ENCODE measurements around the gene ADISSP. TPM values are rescaled to one million over a fixed set of nuclear protein-coding genes. Genes with fewer than 3 reads are reported as not detected.
"Not testable (repeated sequence)": the region's sequence is repeated elsewhere in the genome, so short reads cannot be mapped to it uniquely, and the experiment has no call there.

ADISSP gene
- total RNA-seq, 1 donor from 2014 or later: 10.2 TPM

DNA sequence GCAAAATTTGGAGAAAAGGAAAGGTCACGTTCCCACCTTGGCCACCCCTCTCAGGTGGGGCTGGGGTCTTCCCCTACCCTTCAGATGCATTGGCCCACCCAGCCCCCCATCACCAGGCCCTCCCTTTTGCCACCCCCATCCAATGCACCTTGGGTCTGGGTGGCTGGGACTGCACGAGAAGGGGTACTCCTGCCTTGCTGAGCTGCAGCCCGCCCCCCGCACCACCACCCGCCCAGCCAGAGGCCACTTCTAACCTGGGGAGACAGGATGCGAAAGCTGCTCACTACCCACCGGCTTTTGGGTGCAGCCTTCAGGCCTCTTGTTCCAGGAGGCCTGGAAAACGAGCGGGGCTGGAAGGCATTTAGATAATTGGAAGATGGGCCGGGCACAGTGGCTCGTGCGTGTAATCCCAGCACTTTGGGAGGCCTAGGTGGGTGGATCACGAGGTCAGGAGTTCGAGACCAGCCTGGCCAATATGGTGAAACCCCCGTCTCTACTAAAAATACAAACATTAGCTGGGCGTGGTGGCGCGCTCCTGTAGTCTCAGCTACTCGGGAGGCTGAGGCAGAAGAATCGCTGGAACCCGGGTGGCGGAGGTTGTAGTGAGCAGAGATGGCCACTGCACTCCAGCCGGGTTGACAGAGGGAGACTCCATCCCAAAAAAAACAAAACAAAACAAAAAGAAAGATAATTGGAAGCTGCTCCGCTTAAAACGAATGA, 27.3 kb upstream of the ADISSP start:
- peak overlapping the region; percentile 71 for H3K4me3 ChIP-seq
- TF ChIP-seq, protein P1, sequence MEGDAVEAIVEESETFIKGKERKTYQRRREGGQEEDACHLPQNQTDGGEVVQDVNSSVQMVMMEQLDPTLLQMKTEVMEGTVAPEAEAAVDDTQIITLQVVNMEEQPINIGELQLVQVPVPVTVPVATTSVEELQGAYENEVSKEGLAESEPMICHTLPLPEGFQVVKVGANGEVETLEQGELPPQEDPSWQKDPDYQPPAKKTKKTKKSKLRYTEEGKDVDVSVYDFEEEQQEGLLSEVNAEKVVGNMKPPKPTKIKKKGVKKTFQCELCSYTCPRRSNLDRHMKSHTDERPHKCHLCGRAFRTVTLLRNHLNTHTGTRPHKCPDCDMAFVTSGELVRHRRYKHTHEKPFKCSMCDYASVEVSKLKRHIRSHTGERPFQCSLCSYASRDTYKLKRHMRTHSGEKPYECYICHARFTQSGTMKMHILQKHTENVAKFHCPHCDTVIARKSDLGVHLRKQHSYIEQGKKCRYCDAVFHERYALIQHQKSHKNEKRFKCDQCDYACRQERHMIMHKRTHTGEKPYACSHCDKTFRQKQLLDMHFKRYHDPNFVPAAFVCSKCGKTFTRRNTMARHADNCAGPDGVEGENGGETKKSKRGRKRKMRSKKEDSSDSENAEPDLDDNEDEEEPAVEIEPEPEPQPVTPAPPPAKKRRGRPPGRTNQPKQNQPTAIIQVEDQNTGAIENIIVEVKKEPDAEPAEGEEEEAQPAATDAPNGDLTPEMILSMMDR (IDR thresholded peaks at IDR 0.05; ENCODE audit: borderline replicate concordance): no peak
- no peak for DNase-seq
- H3K27ac ChIP-seq (replicated peaks): peak overlapping the region; percentile 93
- no peaks in the 10 kb centered on the region for H3K27me3 ChIP-seq (ENCODE audit: low read depth)
- peaks cover 40% of the 10 kb centered on the region for H3K4me1 ChIP-seq
- H3K36me3 ChIP-seq: no peaks in the 10 kb centered on the region
- H3K9me3 ChIP-seq (replicated peaks): no peaks in the 10 kb centered on the region
- intact Hi-C loops (cut with micrococcal nuclease): no loop called here

DNA sequence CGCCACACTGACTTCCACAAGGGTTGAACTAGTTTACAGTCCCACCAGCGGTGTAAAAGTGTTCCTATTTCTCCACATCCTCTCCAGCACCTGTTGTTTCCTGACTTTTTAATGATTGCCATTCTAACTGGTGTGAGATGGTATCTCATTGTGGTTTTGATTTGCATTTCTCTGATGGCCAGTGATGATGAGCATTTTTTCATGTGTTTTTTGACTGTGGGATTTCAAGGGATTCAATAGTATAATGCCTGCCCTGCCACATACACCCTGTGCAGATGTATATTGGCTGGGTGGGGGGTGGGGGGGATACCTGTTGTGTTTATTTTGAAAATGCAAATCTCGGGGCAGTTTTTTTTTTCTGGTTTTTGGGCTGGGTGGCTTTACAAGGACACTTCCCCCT, 26.6 kb upstream of the ADISSP start:
- H3K27ac ChIP-seq (replicated peaks); intact Hi-C loops (cut with micrococcal nuclease): not testable (repeated sequence)

DNA sequence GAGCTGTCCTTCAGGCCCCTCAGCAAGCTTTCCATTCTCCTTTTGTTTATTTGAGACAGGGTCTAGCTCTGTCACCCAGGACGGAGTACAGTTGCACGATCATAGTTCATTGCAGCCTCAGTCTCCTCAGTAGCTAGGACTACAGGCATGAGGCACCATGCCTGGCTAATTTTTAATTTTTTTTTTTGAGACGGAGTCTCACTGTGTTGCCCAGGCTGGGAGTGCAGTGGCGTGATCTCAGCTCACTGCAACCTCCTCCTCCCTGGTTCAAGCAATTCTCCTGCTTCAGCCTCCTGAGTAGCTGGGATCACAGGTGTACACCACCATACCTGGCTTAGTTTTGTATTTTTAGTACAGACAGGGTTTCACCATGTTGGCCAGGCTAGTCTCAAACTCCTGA, 21.6 kb upstream of the ADISSP start:
- DNase-seq; H3K27ac ChIP-seq (replicated peaks); H3K36me3 ChIP-seq; intact Hi-C loops (cut with micrococcal nuclease); H3K9me3 ChIP-seq (replicated peaks); H3K27me3 ChIP-seq (ENCODE audit: low read depth); H3K4me3 ChIP-seq: not testable (repeated sequence)
- peaks cover 28% of the 10 kb centered on the region for H3K4me1 ChIP-seq

More for the DNA sequence above, 26.6 kb upstream of the ADISSP start:
- H3K4me3 ChIP-seq; H3K27me3 ChIP-seq (ENCODE audit: low read depth); H3K36me3 ChIP-seq; DNase-seq; H3K9me3 ChIP-seq (replicated peaks): not testable (repeated sequence)
- H3K4me1 ChIP-seq: peaks cover 39% of the 10 kb centered on the region

DNA sequence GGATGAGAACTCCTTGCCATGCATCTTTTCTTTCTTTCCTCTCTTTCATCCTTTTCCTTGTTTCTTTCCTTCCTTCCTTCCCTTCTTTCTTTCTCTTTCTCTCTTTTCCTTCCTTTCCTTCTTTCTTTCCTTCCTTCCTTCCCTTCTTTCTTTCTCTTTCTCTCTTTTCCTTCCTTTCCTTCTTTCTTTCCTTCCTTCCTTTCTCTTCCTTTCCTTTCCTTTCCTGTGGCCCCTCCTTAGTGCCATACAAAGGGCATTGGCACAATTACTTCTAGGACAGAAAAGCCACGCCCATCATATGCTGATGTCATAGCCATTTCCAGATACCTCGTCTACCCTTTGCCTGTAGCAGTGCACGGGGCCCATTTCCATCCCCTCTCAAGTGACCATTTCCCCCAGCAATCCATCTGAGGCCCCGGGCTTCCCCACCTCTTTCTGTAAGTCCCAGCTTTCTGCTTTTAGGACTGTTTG, 21.2 kb upstream of the ADISSP start:
- intact Hi-C loops (cut with micrococcal nuclease): no loop called here
- peaks cover 6% of the 10 kb centered on the region for H3K36me3 ChIP-seq
- no peak for DNase-seq
- no peak overlapping the region for H3K27ac ChIP-seq (replicated peaks)
- TF ChIP-seq, protein P1 (IDR thresholded peaks at IDR 0.05; ENCODE audit: borderline replicate concordance): no peak
- H3K4me1 ChIP-seq: peaks cover 33% of the 10 kb centered on the region
- no peak overlapping the region for H3K4me3 ChIP-seq
- H3K9me3 ChIP-seq (replicated peaks): no peaks in the 10 kb centered on the region
- no peaks in the 10 kb centered on the region for H3K27me3 ChIP-seq (ENCODE audit: low read depth)

DNA sequence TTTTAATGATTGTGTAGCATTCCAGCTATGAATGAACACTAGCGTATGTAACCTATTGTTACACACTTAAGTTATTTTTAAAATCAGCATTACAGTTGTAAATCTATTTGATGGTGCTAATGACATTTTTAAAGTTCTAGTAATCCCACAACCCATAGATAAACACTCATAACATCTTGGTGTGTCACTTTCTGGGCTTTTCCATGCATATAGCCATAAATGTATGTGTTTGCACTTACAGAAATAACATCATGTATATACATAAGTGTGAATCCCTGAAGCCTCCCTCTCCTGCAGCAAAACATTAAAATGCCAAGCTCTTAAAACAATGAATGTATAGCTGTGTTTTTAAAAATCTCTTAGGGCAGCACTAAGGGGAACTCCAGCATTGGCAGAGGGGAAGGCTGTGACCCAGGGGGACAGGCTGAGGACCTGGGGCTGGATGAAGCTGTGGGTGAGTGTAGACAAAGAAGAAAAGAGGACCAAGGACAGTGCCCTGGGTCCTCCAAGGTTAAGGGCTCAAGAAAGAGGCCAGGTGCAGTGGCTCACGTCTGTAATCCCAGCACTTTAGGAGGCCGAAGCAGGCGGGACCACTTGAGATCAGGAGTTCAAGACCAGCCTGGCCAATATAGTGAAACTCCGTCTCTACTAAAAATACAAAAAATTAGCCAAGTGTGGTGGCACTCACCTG, 19.9 kb upstream of the ADISSP start:
- H3K4me3 ChIP-seq: peak overlapping the region; percentile 62
- peak overlapping the region; percentile 73 for H3K27ac ChIP-seq (replicated peaks)
- peaks cover 40% of the 10 kb centered on the region for H3K4me1 ChIP-seq
- no peak for DNase-seq
- no peaks in the 10 kb centered on the region for H3K9me3 ChIP-seq (replicated peaks)
- no peaks in the 10 kb centered on the region for H3K27me3 ChIP-seq (ENCODE audit: low read depth)
- intact Hi-C loops (cut with micrococcal nuclease): no loop called here
- peaks cover 6% of the 10 kb centered on the region for H3K36me3 ChIP-seq
- TF ChIP-seq, protein P1 (IDR thresholded peaks at IDR 0.05; ENCODE audit: borderline replicate concordance): no peak

DNA sequence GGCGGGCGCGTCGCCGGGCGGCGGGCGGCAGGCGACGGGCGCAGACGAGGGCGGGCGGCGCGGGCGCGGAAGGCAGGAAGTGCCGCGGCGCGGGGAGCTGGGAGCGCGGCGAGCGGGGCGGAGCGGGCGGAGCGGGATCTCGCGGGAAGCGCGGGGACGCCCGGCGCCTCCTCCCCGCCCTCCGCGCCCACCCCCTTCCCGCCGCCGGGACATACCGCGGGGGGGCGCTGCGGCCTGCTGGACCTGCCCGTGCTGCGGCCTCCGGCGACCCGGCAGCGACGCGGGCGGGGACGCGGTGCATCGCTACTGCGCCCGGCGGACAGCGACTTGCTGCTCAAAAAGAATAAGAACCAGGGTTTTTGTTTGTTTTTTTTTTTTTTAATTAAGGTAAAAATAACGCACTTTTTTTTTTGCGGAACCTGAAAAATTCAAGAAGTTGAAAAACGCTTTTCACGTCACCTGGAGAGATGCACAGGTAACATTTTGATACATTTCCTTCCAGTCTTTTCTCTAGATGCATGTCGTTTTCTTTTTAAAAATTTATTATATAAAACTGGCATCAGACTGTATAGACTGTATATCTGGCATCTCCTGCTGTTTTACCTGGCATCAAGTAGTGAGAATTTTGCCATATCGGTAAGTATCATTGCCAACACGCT, 19.2 kb upstream of the ADISSP start, which contains the start of gene CENPB:
Gene CENPB, minus strand, starts transcription at position 76 of the 659 bp plus-strand sequence. CDS start 257 bp downstream, outside the sequence.
- intact Hi-C loops (cut with micrococcal nuclease): no loop called here
- TF ChIP-seq, protein P1 (IDR thresholded peaks at IDR 0.05; ENCODE audit: borderline replicate concordance): peak; percentile 93
- peak within 1 kb of the TSS; percentile 81 for H3K4me3 ChIP-seq
- H3K27ac ChIP-seq (replicated peaks): peak within 1 kb of the TSS; percentile 92
- peak; percentile 92 for DNase-seq
- no peaks in the 10 kb centered on the region for H3K27me3 ChIP-seq (ENCODE audit: low read depth)
- H3K36me3 ChIP-seq: peaks cover 6% of the 10 kb centered on the region
- no peaks in the 10 kb centered on the region for H3K9me3 ChIP-seq (replicated peaks)
- H3K4me1 ChIP-seq: peaks cover 40% of the 10 kb centered on the region
